Measurements from ENCODE around the gene F2. TPM values are rescaled to one million over a fixed set of nuclear protein-coding genes. Genes with fewer than 3 reads are reported as not detected.

F2 gene
- total and polyA plus RNA-seq, 11 donors = 0.08 to 0.18 (median 0.17) TPM; not detected in 8

GRCh38 chr11:46694607-46695006 lies 24.4 kb upstream of the F2 start:
- Histone ChIP-seq H3K4me1 (peaks cover 4 to 65% (median 55%) of the 10 kb centered on the region in 12 donors), H3K27ac (peak overlapping the region in 10 of 12 donors; percentile 30 to 95 (median 66)), H3K9me3 (no peaks in the 10 kb centered on the region), H3K4me3 (no peak overlapping the region), H3K27me3 (no peaks in the 10 kb centered on the region), H3K36me3 (peaks cover 0 to 72% (median 56%) of the 10 kb centered on the region in 9 donors)
- WGBS, 4 donors = 60 to 75% (median 71%) methylated on average over 7 of the region's 7 CpGs
- DNase-seq (no peak), ATAC-seq (no peak)
- no peak for TF ChIP-seq POLR2A (IDR thresholded peaks at IDR 0.05)
- TF ChIP-seq, protein P1, sequence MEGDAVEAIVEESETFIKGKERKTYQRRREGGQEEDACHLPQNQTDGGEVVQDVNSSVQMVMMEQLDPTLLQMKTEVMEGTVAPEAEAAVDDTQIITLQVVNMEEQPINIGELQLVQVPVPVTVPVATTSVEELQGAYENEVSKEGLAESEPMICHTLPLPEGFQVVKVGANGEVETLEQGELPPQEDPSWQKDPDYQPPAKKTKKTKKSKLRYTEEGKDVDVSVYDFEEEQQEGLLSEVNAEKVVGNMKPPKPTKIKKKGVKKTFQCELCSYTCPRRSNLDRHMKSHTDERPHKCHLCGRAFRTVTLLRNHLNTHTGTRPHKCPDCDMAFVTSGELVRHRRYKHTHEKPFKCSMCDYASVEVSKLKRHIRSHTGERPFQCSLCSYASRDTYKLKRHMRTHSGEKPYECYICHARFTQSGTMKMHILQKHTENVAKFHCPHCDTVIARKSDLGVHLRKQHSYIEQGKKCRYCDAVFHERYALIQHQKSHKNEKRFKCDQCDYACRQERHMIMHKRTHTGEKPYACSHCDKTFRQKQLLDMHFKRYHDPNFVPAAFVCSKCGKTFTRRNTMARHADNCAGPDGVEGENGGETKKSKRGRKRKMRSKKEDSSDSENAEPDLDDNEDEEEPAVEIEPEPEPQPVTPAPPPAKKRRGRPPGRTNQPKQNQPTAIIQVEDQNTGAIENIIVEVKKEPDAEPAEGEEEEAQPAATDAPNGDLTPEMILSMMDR (IDR thresholded peaks at IDR 0.05) = no peak
- intact Hi-C loops (cut with DNase I) = no loop called here

DNA sequence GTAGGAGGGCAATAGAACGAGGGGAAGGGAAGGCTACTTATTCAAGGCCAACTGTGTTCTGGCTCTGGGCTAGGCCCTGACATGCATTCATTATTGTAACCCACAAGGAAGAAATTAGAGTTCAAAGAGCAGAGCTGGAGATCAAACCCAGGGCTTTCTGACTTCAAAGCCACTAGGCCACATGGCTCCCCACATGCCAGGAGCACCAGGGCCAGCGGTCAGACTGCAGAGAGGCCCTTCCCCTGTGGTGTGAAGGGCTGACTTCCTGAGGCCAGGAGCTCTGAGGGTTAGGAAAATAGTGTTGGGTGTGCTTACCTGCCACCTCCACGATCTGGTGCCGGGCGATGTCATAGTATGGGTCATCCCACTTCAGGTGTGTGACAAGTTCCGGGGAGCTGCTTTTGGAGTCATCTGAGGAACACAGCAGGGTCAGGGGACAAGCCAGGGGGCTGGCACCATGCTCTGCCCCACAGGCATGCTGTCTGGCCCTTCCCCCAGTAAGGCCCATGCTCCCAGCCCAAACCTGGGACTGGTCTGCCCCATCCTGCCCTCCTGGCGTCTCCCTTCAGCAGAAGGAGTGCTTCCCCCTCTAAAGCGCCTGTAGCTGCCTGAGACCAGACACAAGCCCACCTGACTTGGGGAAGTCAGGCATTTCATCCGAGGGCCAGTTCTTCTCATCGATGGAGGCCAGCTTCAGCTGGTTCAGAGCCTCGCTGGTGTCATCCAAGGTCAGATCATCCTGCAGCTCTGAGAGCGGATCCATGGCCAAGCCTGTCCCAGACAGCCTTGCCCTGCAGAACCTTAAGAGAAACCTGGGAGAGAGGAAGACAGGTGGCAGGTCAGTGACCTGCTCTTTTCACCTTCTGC lies 23.4 kb upstream of the F2 start:
- peaks cover 4 to 69% (median 56%) of the 10 kb centered on the region in 12 donors for H3K4me1 ChIP-seq
- no peak for DNase-seq
- WGBS, 4 donors = 76 to 93% (median 82%) methylated on average over 7 to 12 of the region's 12 CpGs
- H3K27me3 ChIP-seq = no peaks in the 10 kb centered on the region
- TF ChIP-seq, protein P1 (IDR thresholded peaks at IDR 0.05) = no peak
- no peak for TF ChIP-seq POLR2A (IDR thresholded peaks at IDR 0.05)
- H3K27ac ChIP-seq = peak overlapping the region in 11 of 12 donors; percentile 30 to 95 (median 72)
- no peaks in the 10 kb centered on the region for H3K9me3 ChIP-seq
- ATAC-seq = no peak
- H3K4me3 ChIP-seq = no peak overlapping the region
- H3K36me3 ChIP-seq = peaks cover 0 to 63% (median 49%) of the 10 kb centered on the region in 9 donors
- intact Hi-C loops (cut with DNase I) = no loop called here

DNA sequence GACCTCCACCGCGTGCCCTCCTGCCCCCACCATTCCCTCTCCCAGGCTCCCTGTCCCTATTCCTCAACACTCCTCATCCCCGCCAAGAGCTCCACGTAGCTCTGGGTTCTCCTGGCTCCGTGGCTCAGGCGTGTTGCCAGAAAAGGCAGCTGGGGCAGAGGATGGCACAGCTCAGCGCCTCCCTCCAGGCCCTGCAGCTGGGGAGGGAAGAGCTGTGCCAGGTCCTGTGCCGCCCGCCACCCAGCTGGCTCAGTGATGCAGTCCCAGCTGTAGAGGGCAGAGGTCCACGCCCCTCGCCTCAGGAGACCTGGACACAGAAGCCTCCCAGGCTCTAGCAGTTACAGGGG lies 22.8 kb upstream of the F2 start:
- WGBS, 4 donors = 39 to 67% (median 63%) methylated on average over 11 of the region's 11 CpGs
- no peak for TF ChIP-seq POLR2A (IDR thresholded peaks at IDR 0.05)
- TF ChIP-seq, protein P1 (IDR thresholded peaks at IDR 0.05) = peak in 1 of 12 donors; percentile 13
- Histone ChIP-seq H3K9me3 (no peaks in the 10 kb centered on the region), H3K4me3 (no peak overlapping the region), H3K36me3 (peaks cover 0 to 57% (median 43%) of the 10 kb centered on the region in 9 donors), H3K27ac (peak overlapping the region in 11 of 12 donors; percentile 30 to 95 (median 68)), H3K27me3 (no peaks in the 10 kb centered on the region), H3K4me1 (peaks cover 4 to 69% (median 57%) of the 10 kb centered on the region in 12 donors)
- ATAC-seq = peak; percentile 47 to 77 (median 66)
- intact Hi-C loops (cut with DNase I) = no loop called here
- DNase-seq = peak; percentile 80 to 91 (median 83)

- TF ChIP-seq POLR2A (IDR thresholded peaks at IDR 0.05) = no peak
- TF ChIP-seq, protein P1 (IDR thresholded peaks at IDR 0.05) = no peak
- H3K27me3 ChIP-seq = no peaks in the 10 kb centered on the region
- peak in 3 of 5 donors; percentile 56 to 65 (median 57) for DNase-seq
- H3K36me3 ChIP-seq = peaks cover 0 to 49% (median 35%) of the 10 kb centered on the region in 9 donors
- intact Hi-C loops (cut with DNase I) = no loop called here
- peak overlapping the region in 10 of 12 donors; percentile 30 to 95 (median 70) for H3K27ac ChIP-seq
- no peaks in the 10 kb centered on the region for H3K9me3 ChIP-seq
- WGBS, 4 donors = 31 to 48% (median 41%) methylated on average over 3 of the region's 3 CpGs
- peaks cover 4 to 79% (median 67%) of the 10 kb centered on the region in 12 donors for H3K4me1 ChIP-seq
- ATAC-seq = peak in 1 of 4 donors; percentile 38
- H3K4me3 ChIP-seq = peak overlapping the region in 1 of 12 donors; percentile 100
These were observed 21.7 kb upstream of the F2 start for GRCh38 chr11:46697303-46697702.

Data from heart left ventricle (tissue), 16 donors.